GM06990 (cell line): ENCODE measurements around the gene ZFAND3.

Source experiments
- DNase-seq: peaks from one replicate; pipeline ENCODE4 v3.0.0-alpha.2; 2011; ENCODE audit not compliant: insufficient read length; ENCODE audit errors: extremely low read depth
- H3K27me3 ChIP-seq: replicated peaks from 2 replicates; pipeline ENCODE4 v1.6.0; 2011; ENCODE audit warnings: low read length; ENCODE audit not compliant: control insufficient read depth, insufficient read depth
- H3K36me3 ChIP-seq: 2 replicates; pipeline ENCODE4 v1.5.1; 2011; ENCODE audit warnings: low read length; ENCODE audit not compliant: control insufficient read depth, insufficient read depth
- H3K4me3 ChIP-seq: replicated peaks from 2 replicates; pipeline ENCODE4 v1.5.1; 2011; ENCODE audit warnings: low read depth, mild to moderate bottlenecking, control low read depth, low read length
- TF ChIP-seq, protein P1 (sequence below): IDR thresholded peaks from 2 replicates; pipeline ENCODE4 v1.5.1; 2011; ENCODE audit warnings: low read length, control low read depth, mild to moderate bottlenecking, inconsistent platforms; ENCODE audit not compliant: insufficient read depth, poor library complexity, severe bottlenecking

The ZFAND3 gene

DNA sequence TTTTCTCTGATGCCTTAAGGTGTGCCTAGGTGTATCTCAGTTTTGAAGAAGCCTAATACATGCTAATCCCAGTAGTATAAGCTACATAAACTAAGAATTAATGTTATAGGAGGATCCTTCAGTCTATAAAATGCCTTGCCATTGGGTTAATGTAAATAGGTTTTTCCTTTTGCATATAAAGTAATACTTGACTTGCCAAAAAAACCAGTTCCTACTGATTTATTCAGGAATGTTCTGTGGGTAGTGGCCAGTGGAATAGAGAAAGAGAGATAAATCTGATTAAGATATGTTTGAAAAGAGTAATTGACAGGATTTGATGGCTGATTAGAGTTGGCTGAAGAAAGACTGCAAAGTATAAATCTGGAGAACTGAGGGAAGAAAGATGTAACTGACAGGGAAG lies 273.4 kb downstream of the ZFAND3 start:
- H3K4me3 ChIP-seq, result no peak overlapping the region
- DNase-seq, result no peak
- TF ChIP-seq, protein P1, sequence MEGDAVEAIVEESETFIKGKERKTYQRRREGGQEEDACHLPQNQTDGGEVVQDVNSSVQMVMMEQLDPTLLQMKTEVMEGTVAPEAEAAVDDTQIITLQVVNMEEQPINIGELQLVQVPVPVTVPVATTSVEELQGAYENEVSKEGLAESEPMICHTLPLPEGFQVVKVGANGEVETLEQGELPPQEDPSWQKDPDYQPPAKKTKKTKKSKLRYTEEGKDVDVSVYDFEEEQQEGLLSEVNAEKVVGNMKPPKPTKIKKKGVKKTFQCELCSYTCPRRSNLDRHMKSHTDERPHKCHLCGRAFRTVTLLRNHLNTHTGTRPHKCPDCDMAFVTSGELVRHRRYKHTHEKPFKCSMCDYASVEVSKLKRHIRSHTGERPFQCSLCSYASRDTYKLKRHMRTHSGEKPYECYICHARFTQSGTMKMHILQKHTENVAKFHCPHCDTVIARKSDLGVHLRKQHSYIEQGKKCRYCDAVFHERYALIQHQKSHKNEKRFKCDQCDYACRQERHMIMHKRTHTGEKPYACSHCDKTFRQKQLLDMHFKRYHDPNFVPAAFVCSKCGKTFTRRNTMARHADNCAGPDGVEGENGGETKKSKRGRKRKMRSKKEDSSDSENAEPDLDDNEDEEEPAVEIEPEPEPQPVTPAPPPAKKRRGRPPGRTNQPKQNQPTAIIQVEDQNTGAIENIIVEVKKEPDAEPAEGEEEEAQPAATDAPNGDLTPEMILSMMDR, result no peak
- H3K36me3 ChIP-seq, result no peaks in the 10 kb centered on the region; the same call in 1 of the 2 replicates
- H3K27me3 ChIP-seq, result no peaks in the 10 kb centered on the region

DNA sequence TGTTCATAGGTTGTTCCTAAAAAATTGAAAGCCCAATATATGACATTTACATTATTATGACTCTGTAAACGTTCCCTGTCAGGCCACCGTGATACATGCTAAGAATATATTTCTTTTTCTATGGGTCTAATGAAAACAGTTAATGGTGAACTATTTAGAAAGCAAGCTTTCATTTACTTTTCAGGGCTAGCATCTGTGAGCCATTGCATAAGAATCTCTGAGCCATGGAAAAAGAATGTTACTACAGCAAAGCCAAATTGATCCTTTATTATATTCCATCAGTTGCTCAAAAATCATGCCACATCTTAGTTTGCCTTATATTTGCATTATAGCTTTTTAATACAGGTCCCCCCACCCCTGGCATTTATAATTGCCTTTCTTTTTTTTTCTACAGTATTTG lies 275.5 kb downstream of the ZFAND3 start:
- TF ChIP-seq, protein P1, result no peak
- no peaks in the 10 kb centered on the region; the same call in 1 of the 2 replicates for H3K36me3 ChIP-seq
- no peak for DNase-seq
- no peak overlapping the region for H3K4me3 ChIP-seq
- no peaks in the 10 kb centered on the region for H3K27me3 ChIP-seq

DNA sequence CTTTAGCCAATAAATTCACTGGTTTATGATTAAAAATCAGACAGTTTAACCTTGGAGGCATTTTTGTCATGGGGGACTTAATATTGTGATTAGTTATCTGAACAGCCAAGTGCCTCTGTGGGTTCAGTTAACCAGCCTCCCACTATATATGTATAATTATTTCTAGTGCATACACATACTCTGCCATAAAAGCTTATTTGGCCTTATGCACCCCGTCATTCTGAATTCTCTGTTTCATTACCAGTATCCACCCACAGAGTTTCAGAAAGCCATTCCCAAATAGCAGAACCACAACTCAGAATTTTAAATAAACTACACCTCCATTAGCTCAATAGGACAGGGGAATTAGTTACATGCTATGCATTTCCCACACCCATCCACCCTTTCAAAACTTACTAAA lies 279.7 kb downstream of the ZFAND3 start:
- DNase-seq, result no peak
- Histone ChIP-seq H3K4me3 (no peak overlapping the region), H3K27me3 (no peaks in the 10 kb centered on the region), H3K36me3 (no peaks in the 10 kb centered on the region; the same call in 1 of the 2 replicates)
- TF ChIP-seq, protein P1, result no peak

DNA sequence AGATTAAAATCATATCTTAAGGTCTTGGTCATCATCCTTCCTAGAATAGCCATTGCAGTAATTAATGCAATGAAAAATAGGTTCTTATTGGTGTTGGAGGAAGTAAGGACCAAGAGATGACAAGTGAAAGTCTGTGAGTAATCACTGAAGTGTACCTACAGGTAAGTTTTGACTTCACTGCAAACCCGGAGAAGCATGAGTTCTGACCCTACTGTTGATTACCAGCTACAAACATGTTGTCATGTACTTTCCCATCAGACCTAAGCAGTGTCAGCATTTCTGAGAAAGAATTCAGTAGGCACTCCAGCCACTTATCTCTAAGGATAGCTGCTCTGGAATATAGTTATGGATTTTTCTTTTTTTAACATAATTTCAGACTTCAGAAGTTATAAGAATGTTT lies 280.9 kb downstream of the ZFAND3 start:
- peak; percentile 32 for DNase-seq
- H3K27me3 ChIP-seq, result no peaks in the 10 kb centered on the region

DNA sequence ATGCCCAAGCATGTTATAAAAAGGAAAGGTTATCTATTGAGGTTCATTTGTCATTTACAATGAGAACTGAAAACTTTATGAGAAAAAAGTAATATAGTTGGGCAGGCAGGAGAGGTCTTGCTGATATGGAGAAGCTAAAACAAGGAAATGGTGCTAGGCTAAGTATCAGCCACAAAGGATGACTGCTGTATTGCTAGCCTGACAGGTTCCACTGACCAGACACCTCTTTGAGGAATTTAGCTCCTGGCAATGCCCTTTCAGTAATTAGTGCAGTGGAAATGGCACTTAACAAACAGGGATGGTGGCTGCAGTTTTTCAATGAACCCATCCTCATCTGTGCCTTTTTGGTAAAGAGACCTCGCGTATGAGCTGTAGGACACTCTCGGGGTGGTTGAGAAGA lies 284.4 kb downstream of the ZFAND3 start:
- H3K36me3 ChIP-seq, result no peaks in the 10 kb centered on the region; the same call in 1 of the 2 replicates
- TF ChIP-seq, protein P1, result no peak
- DNase-seq, result no peak

More for the DNA sequence above, 280.9 kb downstream of the ZFAND3 start:
- Histone ChIP-seq H3K4me3 (no peak overlapping the region), H3K36me3 (no peaks in the 10 kb centered on the region; the same call in 1 of the 2 replicates)
- TF ChIP-seq, protein P1, result no peak

DNA sequence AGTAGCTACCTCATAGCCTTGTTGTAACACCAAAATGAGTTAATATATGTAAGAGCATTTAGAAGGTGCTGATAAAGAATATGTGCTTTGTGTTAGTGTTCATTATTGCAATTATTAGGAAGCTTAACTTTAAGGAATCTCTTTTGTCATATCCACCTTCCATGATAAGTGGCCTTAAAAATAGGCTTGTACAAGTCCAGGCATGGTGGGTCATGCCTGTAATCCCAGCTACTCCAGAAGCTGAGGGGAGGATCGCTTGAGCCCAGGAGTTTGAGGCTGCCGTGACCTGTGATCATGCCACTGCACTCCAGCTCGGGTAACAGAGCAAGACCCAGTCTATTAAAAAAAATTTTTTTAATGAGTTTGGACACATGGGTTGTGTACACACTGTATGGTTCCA lies 285.5 kb downstream of the ZFAND3 start:
- Histone ChIP-seq H3K36me3 (no peaks in the 10 kb centered on the region; the same call in 1 of the 2 replicates), H3K27me3 (no peaks in the 10 kb centered on the region), H3K4me3 (no peak overlapping the region)
- DNase-seq, result no peak
- TF ChIP-seq, protein P1, result no peak

More for the DNA sequence above, 284.4 kb downstream of the ZFAND3 start:
- H3K27me3 ChIP-seq, result no peaks in the 10 kb centered on the region
- no peak overlapping the region for H3K4me3 ChIP-seq
